ENCODE data around the gene GSTM5. TPM values are rescaled to one million over a fixed set of nuclear protein-coding genes. Genes with fewer than 3 reads are reported as not detected.

GSTM5 gene
- total RNA-seq, 2 experiments from 2014 or later = not detected

- no peak overlapping the region for H3K4me3 ChIP-seq (ENCODE audit: low read depth, low read length, poor library complexity, severe bottlenecking)
- BruUV-seq (replicated peaks) = no TSS peak
- intact Hi-C loops (cut with micrococcal nuclease; ENCODE audit: unreplicated experiment) = no loop called here
- no peak overlapping the region for H3K4me2 ChIP-seq (ENCODE audit: low read length)
- H4K20me1 ChIP-seq (ENCODE audit: insufficient read depth, low read length) = no peaks in the 10 kb centered on the region
- ChIA-PET CTCF (ENCODE audit: unreplicated experiment) (no interaction called here), POLR2A (interaction anchor here (0.6 kb wide), 1 partner anchor 187 kb away, joined by 3 read pairs; no protein-coding TSS in a partner anchor)
- DNase-seq (ENCODE audit: low spot score) = no peak
- H3K9me2 ChIP-seq (ENCODE audit: insufficient read depth, low read length) = no peaks in the 10 kb centered on the region
- no peak for TF ChIP-seq CTCF (conservative IDR thresholded peaks at IDR 0.05; ENCODE audit: low read length)
- TF ChIP-seq EZH2phosphoT487 (IDR thresholded peaks at IDR 0.05; ENCODE audit: borderline replicate concordance, low read depth, low read length) = no peak
- H3K27ac ChIP-seq (ENCODE audit: low read depth, low read length, poor library complexity, severe bottlenecking) = no peak overlapping the region
- H3K79me2 ChIP-seq (ENCODE audit: insufficient read depth, low read depth, low read length) = no peaks in the 10 kb centered on the region
- no peaks in the 10 kb centered on the region for H3K36me3 ChIP-seq (ENCODE audit: insufficient read depth, low read length)
- H3K4me1 ChIP-seq (ENCODE audit: insufficient read depth, low read length, poor library complexity, severe bottlenecking) = no peaks in the 10 kb centered on the region
- H2AFZ ChIP-seq (ENCODE audit: low read length) = no peak overlapping the region
- H3K9me3 ChIP-seq (ENCODE audit: low read length) = no peaks in the 10 kb centered on the region
Observed at GRCh38 chr1:109756848-109757521, 44.9 kb downstream of the GSTM5 start.

DNA sequence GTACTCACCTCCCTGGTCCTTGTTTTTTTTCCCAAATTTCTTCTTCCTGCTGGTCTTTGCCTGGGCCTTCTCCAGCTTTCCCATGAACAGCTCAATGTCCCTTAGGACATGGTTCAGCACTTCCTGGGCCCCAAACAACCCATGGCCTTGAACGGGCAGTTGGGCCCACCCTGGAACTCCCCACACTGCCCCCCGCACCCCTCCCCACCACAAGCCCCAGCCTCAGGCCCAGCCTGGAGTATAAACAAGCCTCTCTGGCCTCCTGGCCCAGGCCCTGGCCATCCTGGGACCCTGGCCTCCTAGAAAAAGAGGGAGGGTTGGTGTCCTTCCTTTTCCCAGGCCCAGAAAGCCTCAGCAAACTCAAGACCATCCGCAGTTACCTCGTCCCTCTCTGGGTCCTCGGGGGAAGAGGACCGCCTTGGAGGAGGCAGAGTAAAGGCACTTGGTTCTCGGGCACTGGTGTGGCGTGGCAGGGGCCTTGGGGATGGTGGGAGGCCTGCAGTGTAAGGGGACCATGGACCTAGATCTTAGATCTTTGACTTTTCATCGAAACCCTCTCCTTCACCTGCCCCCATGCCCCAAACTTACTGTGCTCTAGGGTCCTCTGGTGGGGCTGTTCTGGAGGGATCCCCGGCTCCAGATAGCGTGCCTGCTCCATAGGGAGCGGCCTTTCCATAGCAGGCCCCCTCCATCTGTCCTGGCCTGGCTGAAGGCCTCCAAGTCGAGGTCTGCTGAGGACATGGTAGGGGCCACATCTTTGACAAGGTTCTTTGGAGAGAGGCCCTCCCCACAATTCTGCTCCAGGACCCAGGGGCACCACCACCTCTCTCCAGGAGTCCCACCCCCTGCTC is 46.1 kb downstream of the GSTM5 start:
- no peak for DNase-seq (ENCODE audit: low spot score)
- Histone ChIP-seq H2AFZ (ENCODE audit: low read length) (no peak overlapping the region), H3K27ac (ENCODE audit: low read depth, low read length, poor library complexity, severe bottlenecking) (no peak overlapping the region), H4K20me1 (ENCODE audit: insufficient read depth, low read length) (no peaks in the 10 kb centered on the region), H3K9me3 (ENCODE audit: low read length) (no peaks in the 10 kb centered on the region), H3K36me3 (ENCODE audit: insufficient read depth, low read length) (no peaks in the 10 kb centered on the region), H3K4me3 (ENCODE audit: low read depth, low read length, poor library complexity, severe bottlenecking) (no peak overlapping the region), H3K4me1 (ENCODE audit: insufficient read depth, low read length, poor library complexity, severe bottlenecking) (no peaks in the 10 kb centered on the region), H3K4me2 (ENCODE audit: low read length) (no peak overlapping the region), H3K79me2 (ENCODE audit: insufficient read depth, low read depth, low read length) (no peaks in the 10 kb centered on the region), H3K9me2 (ENCODE audit: insufficient read depth, low read length) (no peaks in the 10 kb centered on the region)
- ChIA-PET CTCF (ENCODE audit: unreplicated experiment) (no interaction called here), POLR2A (no interaction called here)
- intact Hi-C loops (cut with micrococcal nuclease; ENCODE audit: unreplicated experiment) = no loop called here
- TF ChIP-seq EZH2phosphoT487 (IDR thresholded peaks at IDR 0.05; ENCODE audit: borderline replicate concordance, low read depth, low read length) = no peak
- TF ChIP-seq CTCF (conservative IDR thresholded peaks at IDR 0.05; ENCODE audit: low read length) = no peak
- no TSS peak for BruUV-seq (replicated peaks)

Data from OCI-LY7 (cell line).